Measurements from ENCODE around the gene WDR54.
"Not testable (repeated sequence)": the region's sequence is repeated elsewhere in the genome, so short reads cannot be mapped to it uniquely, and the experiment has no call there.

WDR54 gene

DNA sequence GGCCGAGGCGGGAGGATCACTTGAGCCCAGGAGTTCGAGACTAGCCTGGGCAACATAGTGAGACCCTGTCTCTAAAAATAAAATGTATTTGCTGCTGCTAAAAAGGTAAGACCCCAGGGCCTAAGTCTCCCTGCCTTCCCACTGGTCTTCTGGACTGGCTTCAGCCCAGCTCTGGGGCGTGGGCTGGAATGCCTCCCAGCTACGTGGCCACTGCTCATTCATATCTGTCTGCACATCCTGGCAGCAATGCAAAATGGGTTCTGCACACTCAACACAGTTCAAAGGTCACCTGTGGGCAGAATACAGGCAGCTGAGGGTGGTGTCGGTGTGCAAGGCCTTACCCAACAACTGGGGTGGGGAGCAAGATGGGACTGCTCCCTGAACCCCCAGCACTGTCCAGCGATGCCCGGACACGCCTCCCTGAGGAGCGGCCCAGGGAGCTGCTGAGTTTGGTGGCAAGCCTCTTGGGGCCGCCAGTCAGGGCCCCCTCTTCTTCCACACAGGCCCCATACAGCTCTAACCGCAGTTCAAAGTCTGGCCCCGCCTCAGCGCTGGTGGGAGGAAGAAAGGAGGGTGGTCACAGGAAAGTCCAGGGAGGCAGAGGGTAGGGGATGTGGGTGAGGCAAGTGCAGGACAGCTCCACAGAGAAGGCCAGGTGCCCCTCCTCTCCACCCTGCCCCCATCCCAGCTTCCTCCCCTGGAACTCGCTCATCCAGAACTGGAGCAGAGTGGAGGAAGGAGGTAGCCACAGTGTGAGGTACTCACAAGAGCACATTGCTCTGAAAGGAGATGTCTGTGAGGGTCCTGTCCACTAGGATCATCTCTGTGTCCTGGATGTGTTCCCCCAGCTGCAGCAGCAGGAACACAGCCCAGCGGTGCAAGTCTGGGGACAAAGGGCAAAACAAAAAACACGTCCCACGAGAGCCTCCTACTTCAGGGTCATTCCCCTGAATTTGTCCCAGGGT, 8.2 kb downstream of the WDR54 start:
- DNase-seq, result no peak

DNA sequence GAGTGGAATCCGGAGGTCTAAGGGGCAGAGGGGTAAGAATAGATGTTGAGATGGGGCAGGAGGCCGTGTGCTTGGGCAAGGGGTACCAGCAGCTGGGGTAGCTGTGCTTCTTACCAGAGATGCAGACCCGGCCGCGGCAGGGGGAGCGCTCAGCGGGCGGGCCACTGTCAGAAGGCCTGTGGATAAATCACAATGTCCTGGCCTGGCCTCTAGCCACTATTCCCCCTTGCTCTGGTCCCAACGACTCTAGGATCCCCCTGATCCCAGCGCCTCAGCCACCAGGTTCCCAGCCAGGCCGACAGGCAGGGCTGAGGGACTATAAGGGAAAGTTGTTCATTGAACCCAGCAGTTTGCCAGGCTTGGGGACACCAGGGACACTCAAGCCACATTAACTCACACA, 9.0 kb downstream of the WDR54 start:
- DNase-seq, result no peak

DNA sequence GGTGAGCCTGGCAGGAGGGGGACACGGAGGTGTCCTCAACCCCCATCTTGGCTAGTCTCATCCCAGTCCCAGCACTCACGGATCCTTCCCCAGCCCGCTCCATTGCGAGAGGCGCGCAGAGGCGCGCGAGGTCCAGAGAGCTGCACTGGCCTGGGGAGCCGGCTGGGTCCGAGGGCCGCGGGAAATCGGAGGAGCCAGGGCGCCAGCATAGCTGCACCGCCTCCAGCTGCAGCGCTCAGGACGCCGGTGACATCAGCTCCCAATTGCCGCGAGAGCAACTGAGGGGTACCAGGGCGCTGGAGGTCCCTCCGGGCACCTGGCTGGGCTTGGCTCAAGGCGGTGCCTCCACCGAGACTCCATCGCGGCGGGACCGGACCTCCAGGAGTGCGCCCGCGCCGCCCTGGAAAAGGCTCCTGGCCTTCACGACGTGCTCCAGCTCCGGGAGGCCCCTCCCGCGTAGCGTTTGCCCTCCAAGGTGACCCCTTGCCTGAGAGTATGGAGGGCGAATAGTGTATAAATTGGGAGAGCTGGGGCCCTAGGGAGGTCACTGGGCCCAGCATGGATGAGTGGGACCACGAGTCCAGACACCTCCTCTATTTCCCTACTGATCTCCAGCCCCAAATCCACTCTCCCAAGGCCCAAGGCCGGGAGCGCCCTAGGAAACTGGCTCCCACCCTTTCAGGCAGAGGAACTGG, 14.7 kb downstream of the WDR54 start:
- no peak for DNase-seq

DNA sequence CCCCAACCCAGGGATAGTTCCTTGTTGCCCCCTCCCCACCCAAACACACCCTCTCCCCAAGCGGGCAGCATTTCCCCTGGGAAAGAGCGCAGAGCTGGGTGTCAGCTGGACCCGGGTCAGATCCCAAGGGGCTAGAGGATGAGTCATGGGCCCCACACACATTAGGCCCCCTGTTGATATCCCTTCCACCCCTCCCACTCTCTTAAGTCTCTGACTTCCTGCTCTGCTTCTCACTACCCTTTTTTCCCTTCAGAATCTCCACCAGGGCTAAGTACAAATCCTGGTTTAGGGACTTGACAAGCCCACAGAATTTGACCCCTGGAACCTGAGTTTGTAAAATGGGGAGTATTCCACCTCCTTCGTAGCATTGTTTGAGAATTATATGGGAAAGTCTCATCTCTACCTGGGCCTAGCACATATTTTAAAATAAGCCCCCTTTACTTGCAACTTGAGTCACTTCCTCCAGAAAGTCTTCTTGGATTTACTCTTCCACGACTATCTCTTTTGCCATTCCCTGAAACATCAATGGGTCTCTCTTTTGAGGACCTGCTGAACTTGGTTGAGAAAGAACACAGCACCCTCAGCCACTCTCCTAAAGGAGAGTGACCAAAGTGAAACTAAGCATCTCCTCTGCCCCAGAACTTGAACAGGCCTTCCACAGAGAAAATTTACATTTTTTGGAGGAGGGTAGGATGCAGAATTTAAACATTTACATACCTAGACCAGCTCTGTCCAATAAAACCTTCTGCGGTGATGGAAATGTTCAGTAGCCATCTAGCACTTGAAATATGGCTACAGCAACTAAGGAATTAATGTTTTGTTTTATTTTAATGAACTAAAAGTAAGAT, 15.5 kb downstream of the WDR54 start:
- DNase-seq, result no peak

DNA sequence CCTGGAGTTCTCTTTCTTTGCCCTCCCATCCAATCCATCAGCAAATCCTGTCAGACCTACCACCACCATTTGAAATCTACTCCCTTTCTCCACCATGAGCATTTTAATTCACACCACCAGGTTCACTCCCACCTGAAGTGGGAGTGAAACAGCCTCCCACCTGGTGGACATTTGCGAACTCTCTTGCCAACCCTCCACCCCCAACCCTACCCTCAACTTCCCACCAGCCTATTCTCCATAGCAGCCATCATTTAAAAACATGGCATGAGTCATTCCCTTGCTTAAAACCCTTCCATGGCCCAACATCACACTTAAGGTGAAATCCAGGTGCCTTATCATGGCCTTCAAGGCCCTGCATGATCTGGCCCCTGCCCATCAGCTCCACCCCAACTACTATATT, 16.7 kb downstream of the WDR54 start:
- no peak for DNase-seq

DNA sequence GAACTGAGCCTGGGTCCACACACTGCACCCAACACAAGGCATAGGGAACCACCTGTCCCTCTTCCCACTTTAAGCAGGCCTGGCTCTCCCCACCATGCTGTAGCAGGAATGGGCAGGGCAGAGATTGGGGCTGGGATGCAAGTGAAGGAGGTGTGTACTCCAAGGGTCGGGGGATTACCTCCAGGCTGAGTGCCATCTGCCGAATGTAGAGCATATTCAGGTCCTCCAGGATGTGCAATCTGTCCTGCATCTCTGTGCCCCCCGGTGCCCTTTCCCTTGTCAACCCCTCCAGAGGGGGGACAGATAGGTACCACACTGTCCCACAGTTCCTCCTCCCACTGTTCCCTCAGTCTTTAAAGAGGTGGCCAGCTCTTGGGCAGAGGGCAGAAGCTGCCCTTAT, 17.8 kb downstream of the WDR54 start:
- DNase-seq, result no peak

DNA sequence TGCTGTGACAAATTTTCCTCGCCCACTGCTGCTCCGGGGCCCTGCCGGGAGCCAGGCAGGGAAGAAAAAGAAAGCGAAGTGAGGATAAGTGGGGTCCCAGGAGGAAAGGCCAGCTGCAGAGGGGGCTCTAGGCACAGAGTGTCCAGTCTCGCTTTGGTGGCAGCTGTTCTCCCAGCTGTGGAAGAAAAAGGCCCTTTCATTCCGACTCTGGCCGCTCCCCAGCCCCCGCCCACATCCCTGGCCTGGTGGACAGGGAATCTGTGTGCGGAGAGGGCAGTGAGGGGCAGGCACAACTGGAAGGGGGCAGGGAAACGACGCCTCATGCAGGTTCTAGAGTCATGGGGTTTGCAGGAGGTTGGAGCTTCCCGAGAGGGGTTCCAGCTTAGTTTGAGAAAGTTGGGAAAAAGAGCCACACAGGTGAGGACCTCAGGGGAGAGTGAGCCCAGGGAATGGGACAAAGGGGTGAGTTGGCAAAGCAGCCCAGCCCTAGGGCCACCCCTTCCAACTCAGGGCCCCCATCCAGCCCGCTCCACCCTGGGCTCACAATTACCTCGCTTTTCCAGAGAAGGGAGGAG, 18.4 kb downstream of the WDR54 start:
- peak; percentile 30 for DNase-seq

DNA sequence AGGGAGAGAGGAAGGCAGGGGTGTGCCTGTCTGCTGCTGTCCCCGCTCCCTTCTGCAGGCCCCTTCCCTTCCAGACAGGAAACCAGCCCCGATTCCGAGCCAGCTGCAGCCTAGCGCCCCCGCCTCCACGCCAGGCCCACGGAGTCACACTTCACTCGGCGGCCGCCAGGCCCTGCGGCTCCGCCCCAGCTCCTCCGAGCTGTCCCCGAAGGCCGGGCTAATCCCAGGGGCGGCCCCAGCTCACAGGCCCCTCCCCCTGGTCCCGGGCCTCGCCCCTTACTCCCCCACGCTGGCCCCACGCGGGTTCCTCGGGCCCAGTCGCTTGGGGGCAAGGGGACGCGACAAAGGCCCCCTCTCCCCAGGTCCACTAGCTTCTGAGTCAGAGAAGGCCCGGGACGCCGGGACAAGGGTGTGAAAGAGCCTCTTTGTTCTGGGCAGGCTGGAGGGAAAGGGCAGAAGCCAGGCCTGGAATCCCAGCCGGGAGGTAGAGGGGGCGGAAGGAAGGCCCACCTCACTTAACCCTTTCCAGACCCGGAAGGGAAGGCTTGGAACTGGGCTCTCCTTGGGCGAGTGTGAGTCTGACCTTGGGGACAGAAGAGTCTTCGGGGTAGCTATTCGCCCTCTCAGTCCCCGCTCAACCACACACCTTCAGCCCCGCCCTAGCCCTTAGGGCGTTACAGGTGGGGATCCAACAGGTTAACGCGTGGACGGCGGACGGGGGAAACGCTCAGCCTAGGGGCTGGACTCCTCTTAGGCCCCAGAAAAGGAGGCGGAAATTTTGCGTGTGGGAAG, 19.0 kb downstream of the WDR54 start:
- peak; percentile 82 for DNase-seq

- DNase-seq, result no peak
Measured at GRCh38 chr2:74441170-74441689, 19.7 kb downstream of the WDR54 start.

DNA sequence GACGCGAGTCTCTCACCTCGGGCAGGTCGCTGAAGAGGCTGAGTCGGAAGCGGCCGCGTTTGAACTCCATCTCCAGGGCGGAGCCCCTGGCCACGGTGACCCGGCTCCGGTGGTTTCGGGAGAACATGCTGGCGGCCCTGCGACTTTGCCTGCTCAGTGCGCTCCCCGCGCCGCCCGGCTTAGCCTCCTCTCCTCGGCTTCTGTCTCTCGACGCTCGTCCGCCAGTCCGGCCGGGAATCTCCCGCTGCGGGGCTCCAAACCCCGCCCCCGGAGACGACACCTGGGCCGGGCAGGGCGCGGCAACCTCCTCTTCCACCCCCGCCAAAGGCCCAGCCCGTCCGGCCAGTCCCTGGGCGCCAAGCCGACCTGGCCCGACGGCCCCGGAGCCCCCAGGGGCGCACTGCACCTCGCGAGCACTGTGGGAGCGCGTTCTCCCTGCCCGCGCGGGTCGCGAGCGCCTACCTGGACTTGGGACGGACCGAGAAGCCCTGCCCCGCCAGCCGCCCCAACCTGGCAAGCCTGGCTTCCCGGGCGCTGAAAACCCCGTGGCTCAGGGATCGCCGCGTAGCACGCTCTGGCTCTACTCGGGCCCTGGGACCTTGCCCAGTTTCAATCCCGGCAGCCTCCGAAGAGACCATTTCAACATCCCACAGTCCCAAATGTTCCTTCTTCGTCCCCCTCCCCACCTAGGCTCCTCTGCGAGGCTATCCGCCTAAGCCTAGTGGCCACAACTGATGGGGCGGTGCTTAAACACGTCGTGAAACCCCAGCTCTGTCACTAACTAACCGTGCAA, 20.4 kb downstream of the WDR54 start, which contains the start of gene RTKN:
TSS of gene RTKN (minus strand) at position 248 of the 793 bp plus-strand sequence. CDS start at position 127, 121 bp downstream.
- DNase-seq, result no peak

DNA sequence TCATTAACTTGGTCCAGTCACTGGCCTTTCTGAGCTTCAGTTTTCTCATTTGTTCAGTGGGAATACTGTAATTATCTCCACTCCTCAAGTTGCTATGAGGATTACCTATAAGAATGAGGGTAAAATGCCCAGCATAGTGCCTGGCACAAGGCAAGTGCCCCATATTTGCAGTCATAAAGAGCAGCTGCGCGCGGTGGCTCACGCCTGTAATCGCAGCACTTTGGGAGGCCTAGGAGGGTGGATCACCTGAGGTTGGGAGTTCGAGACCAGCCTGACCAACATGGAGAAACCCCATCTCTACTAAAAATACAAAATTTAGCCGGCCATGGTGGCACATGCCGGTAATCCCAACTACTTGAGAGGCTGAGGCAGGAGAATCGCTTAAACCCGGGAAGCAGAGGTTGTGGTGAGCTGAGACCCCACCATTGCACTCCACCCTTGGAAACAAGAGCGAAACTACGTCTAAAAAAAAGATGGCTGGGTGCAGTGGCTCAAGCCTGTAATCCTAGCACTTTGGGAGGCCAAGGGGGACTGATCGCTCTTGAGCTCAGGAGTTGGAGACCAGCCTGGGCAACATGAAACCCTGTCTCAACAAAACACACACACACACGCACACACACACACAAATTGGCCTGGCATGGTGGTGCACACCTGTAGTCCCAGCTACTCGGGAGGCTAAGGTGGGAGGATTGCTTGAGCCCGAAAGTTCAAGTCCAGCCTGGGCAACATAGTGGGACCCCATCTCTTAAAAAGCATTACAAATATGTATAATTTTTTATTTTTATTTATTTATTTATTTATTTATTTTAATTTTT, 21.2 kb downstream of the WDR54 start:
- not testable (repeated sequence) for DNase-seq

DNA sequence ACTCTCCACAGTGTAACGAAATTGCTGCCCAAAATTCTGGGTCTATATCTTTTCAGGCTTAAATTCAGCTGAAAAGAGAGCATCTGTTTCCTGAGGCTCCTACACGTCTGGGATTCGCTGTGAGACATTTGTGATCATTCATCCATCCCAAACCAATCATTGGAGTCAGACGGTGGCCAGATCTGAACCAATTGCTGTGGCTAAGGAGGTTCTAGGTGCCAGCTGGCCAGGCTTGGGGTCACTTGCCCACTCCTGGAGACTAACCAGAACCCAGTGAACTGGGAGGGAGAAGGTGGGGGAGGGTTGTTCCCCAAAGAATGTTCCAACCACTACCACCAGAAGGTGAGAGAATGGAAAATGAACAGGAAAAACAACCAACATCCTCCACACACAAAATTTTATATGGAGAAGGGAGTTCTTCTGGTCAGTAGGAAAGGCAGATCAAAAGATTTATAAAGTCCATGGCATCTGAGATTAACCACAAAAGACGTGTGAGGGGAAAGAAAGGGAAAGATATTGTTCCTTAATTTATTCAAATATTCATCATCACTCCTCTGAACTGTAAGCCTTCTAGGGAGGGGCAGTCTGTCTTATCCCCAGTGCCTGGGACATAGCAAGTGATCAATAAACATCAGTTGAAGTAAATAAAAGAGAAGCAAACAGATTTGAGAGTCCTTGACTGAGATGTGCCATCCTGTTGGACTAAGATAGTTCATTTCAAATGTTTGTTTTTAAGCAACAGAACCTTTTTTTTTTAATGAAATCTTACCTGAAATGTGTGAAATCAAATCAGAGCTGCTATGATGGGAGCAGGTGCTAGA, 23.2 kb downstream of the WDR54 start:
- DNase-seq, result no peak

- DNase-seq, result no peak
Measured at GRCh38 chr2:74447230-74447999, 25.9 kb downstream of the WDR54 start.

DNA sequence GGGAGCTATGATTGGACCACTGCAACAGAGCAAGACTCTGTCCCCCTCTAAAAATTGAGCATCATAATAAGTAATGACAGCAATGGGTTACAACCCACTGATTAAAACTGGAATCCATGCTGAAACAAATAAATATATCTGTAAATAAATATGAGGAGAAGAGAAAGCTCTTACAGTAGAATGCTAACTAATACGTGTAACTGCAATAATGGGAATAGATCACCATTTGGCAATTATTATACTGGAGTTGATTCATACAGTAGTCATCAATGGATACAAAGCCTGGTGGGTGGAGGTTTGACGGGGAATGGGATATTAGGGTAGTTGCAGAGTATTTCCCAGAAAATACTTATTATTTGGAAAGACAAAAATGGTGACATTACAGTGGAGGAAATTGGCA, 27.2 kb downstream of the WDR54 start:
- DNase-seq, result no peak

DNA sequence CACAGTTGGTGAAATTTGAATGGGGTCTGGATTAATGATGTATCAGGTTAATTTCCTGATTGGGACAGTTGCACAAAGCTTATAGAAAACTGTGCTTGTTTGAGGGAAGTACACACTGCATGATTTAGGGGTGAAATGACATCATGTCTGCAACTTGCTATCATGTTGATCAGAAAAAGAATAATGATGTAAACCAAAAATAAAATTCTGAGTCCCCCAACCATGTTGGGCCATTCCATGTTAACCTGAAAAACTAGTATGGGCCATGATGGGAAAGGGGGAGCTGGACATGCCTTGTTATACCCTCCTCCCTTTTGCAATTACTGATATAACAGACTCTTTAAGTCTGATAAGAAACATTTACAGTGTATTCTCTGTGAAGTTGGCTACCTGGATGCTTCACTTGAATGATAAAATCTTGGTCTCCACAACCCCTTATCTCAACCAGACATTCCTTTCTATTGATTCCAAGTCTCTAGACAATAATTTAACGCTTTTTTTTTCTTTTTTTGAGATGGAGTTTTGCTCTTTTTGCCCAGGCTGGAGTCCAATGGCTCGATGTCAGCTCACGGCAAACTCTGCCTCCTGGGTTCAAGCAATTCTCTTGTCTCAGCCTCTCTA, 29.1 kb downstream of the WDR54 start:
- no peak for DNase-seq

DNA sequence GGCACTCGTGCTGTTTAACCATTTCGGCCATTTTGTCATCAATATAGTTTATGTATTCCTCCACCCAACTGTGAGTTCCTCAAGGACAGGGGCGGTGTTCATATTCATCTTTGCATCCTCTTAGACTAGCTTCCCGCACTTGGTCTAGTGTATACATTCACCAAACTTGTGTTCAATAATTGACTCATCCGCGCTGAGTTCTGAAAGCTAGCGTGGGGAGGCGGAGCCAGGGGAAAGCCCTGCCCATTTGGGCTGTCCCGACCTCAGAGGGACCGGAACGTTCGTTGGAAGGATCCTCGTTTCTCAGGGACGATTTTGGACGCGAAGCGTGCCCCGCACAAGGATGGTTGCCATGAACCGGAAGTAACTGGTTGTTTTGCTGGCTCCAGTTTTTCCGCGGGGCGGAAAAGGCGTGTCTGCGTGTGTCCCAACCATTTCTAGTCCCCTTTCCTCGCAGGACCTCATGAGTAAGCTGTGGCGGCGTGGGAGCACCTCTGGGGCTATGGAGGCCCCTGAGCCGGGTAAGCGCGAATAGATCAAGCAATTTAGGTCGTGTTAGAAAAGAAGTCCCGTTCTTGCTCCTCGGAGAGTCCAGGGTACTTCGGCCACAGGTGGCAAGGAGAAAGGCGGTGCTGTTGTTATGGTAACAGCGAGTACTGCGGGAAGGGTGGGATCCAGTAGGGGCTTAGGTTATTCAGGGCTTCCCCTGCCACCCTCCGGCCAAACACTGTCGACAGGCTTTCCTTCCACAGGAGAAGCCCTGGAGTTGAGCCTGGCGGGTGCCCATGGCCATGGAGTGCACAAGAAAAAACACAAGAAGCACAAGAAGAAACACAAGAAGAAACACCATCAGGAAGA, 33.4 kb downstream of the WDR54 start, which contains the start of gene INO80B:
TSS of gene INO80B (plus strand) at position 434 of the 858 bp plus-strand sequence. CDS start at position 464, 30 bp downstream.
- peak; percentile 98 for DNase-seq
